DMS53 treated with DMSO at 0.1 percent for 48 hours (cell line): Measurements from ENCODE around the gene RIC1.

ENCODE experiments used
- DNase-seq: peaks from one replicate; lab custom pipeline; 2025; ENCODE audit not compliant: unreplicated experiment; lab: John Stamatoyannopoulos, UW

The RIC1 gene

GRCh38 chr9:5819174-5819573 is 190.3 kb downstream of the RIC1 start:
- DNase-seq = no peak

GRCh38 chr9:5820425-5820824 is 191.5 kb downstream of the RIC1 start:
- DNase-seq = no peak

GRCh38 chr9:5825223-5825622 is 196.3 kb downstream of the RIC1 start:
- no peak for DNase-seq
